M059J (cell line): ENCODE results near the gene PPP2CA. TPM values are rescaled to one million over a fixed set of nuclear protein-coding genes. Genes with fewer than 3 reads are reported as not detected.

Experiments used
- DNase-seq: peaks from one replicate; pipeline ENCODE4 v3.0.0-alpha.2; 2012; ENCODE audit warnings: low read depth
- total RNA-seq: library from RNA; depleted of rRNA; stranded (reverse); fragments of >200 nt; shearing (Covaris generic); gene quantifications from 2 replicates; pipeline ENCODE4 v1.2.3, GENCODE V29; 2014; rRNA removed

PPP2CA gene
- total RNA-seq, 1 experiment from 2014 or later, result 257 TPM

DNA sequence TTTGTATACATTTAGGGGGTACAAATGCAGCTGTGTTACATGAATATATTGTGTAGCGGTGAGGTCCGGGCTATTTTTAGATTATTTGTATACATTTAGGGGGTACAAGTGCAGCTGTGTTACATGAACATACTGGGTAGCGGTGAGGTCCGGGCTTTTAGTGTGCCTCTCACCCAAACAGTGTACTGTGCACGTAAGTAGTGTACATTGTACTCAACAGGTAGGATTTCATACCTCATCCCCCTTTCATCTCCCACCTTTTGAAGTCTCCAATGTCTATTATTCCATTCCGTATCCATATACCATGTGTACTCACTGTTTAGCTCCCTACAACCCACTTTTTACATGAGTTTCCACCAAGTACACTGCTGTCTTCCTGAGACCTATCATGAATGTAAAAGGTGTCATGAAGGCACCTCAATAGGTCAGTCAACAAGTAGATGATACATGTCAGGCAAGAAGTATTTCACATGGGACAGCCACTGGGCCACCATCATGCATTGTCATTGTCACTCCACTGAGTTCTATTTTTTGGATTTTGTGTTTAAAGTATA lies 76.8 kb downstream of the PPP2CA start:
- no peak for DNase-seq

GRCh38 chr5:134148316-134148715 lies 77.6 kb downstream of the PPP2CA start:
- no peak for DNase-seq

DNA sequence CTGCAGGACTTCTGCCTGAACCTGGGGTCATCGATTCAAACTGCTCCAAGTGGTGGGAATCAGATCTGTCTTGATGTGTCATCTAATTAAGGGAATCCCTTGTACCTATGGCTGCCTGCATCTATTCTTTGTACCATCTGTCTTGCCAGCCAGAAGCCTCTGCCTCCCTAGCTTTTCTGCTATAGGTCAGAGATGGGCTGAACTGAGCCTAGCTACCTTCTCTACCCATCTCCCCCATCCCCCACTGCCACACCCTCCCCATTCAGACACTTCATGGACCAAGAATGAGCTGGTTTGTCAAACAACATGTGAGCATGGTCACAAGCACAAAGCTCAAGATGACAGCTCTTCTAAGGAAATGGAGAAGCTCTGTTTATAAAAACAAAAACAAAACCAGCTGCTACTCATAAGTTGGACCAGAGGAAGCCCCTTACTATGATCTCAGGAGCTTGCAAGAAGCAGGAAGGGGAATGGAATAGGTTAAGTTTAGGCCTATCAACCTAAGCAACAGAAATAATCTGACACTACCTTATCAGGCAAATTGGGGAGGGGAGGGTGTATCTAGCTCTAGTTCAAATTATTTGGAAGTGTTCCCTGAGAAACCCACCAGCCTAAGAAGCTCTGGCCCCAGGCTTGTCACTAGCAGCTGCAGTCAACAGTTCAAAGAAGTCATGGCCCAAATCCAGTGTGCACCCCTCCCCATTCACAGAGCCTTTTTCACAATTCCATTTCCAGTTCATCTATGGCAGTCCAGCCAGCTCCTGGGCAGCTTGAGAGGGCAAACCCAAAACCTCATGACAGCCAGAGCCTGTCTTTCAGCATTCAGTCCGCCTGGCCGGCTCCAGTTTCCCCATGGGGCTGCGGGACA lies 79.0 kb downstream of the PPP2CA start:
- no peak for DNase-seq

DNA sequence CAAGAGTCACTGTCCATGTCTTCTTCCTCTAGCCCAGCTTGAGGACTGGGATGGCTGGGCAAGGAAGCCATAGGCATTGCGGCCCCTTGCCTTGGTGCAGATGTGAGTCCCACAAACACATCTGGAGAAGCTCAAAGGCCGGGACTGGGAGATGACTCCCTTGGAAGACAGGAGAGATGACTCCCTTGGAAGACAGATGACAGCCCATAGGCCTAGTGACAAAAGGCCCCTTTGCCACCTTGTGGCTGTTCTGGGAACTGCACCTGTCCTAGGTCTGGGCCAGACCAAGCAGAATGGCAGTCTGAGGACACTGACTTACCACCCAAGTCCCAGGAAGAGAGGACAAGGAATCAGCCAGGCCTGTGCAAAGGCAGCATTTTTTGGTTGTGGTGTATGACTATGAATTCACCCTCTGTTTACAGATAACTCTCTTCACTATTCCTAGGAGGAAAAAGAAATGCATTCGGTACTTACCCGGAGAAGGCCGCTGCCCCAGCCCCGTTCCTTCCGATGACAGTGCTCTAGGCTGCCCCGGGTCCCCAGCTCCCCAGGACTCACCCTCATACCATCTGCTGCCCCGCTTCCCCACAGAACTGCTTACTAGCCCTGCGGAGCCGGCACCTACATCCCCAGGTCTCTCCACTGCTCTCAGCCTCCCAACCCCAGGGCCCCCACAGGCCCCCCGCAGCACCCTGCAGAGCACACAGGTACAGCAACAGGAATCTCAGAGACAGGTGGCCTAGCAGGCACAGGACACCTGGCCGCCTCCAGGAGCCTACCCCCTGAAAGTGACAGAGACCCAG lies 79.9 kb downstream of the PPP2CA start:
- DNase-seq, result peak; percentile 71

- no peak for DNase-seq
Measured at GRCh38 chr5:134145041-134145757, 80.7 kb downstream of the PPP2CA start.

Other genes with a start within 250 kb of the PPP2CA start
- gene VDAC1, start 221.1 kb downstream of the PPP2CA start, total RNA-seq, result 373 and 402 TPM in 2 replicates
- gene TCF7, start 111.4 kb downstream of the PPP2CA start, total RNA-seq, result 5.2 and 7.4 TPM in 2 replicates
- gene SKP1, start 49.1 kb downstream of the PPP2CA start, total RNA-seq, result 707 and 715 TPM in 2 replicates
- gene CDKL3, start 141.1 kb upstream of the PPP2CA start, total RNA-seq, result 0.17 and 0.94 TPM in 2 replicates
- 46.0 and 50.0 TPM in 2 replicates for gene UBE2B, start 145.5 kb upstream of the PPP2CA start, total RNA-seq
- 29.9 and 37.1 TPM in 2 replicates for gene CDKN2AIPNL, start 185.8 kb upstream of the PPP2CA start, total RNA-seq